Embryonic facial prominence (tissue), 1 donor: Measurements from ENCODE around the gene AGR2.

Source experiments
- DNase-seq: peaks from one replicate; pipeline ENCODE4 v3.0.0-alpha.2; 2016; ENCODE audit errors: extremely low spot score

AGR2 gene

GRCh38 chr7:16812542-16813231, 7.9 kb upstream of the AGR2 start:
- no peak for DNase-seq

GRCh38 chr7:16811551-16811950, 6.8 kb upstream of the AGR2 start:
- DNase-seq, result no peak

- DNase-seq, result no peak
Measured at GRCh38 chr7:16810573-16810972, 5.8 kb upstream of the AGR2 start.

- no peak for DNase-seq
Measured at GRCh38 chr7:16810112-16810511, 5.3 kb upstream of the AGR2 start.

GRCh38 chr7:16805441-16805840, 642 bp upstream of the AGR2 start:
- DNase-seq, result no peak

GRCh38 chr7:16803881-16804673, 722 bp downstream of the AGR2 start:
- DNase-seq, result no peak

- DNase-seq, result no peak
Measured at GRCh38 chr7:16803125-16803524, 1.7 kb downstream of the AGR2 start.

GRCh38 chr7:16801579-16801978, 3.2 kb downstream of the AGR2 start:
- DNase-seq, result no peak

GRCh38 chr7:16801111-16801542, 3.7 kb downstream of the AGR2 start:
- DNase-seq, result no peak

GRCh38 chr7:16795624-16796023, 9.2 kb downstream of the AGR2 start:
- DNase-seq, result no peak

- DNase-seq, result no peak
Measured at GRCh38 chr7:16794986-16795385, 9.8 kb downstream of the AGR2 start.

- DNase-seq, result no peak
Measured at GRCh38 chr7:16791905-16792698, 12.7 kb downstream of the AGR2 start.

- DNase-seq, result no peak
Measured at GRCh38 chr7:16791071-16791470, 13.7 kb downstream of the AGR2 start.

- no peak for DNase-seq
Measured at GRCh38 chr7:16787127-16787526, 17.7 kb downstream of the AGR2 start.

- DNase-seq, result no peak
Measured at GRCh38 chr7:16786257-16786656, 18.5 kb downstream of the AGR2 start.

- no peak for DNase-seq
Measured at GRCh38 chr7:16785846-16786245, 19.0 kb downstream of the AGR2 start.

- no peak for DNase-seq
Measured at GRCh38 chr7:16785321-16785720, 19.5 kb downstream of the AGR2 start.

- DNase-seq, result no peak
Measured at GRCh38 chr7:16780596-16780995, 24.2 kb downstream of the AGR2 start.

- no peak for DNase-seq
Measured at GRCh38 chr7:16779051-16779450, 25.7 kb downstream of the AGR2 start.

- DNase-seq, result no peak
Measured at GRCh38 chr7:16778476-16778875, 26.3 kb downstream of the AGR2 start.

- DNase-seq, result no peak
Measured at GRCh38 chr7:16776053-16776452, 28.7 kb downstream of the AGR2 start.

- DNase-seq, result no peak
Measured at GRCh38 chr7:16774986-16775385, 29.8 kb downstream of the AGR2 start.

- no peak for DNase-seq
Measured at GRCh38 chr7:16774294-16774693, 30.5 kb downstream of the AGR2 start.
